GM18909 (cell line): ENCODE data around the gene PAK1.
"Not testable (repeated sequence)": the region's sequence is repeated elsewhere in the genome, so short reads cannot be mapped to it uniquely, and the experiment has no call there.

Source experiments
- ATAC-seq: cut with Tn5 transposase; IDR thresholded peaks from one replicate; pipeline ENCODE4 v1.9.1; 2021; ENCODE audit warnings: mild to moderate bottlenecking; ENCODE audit not compliant: unreplicated experiment, poor library complexity

Gene PAK1

DNA sequence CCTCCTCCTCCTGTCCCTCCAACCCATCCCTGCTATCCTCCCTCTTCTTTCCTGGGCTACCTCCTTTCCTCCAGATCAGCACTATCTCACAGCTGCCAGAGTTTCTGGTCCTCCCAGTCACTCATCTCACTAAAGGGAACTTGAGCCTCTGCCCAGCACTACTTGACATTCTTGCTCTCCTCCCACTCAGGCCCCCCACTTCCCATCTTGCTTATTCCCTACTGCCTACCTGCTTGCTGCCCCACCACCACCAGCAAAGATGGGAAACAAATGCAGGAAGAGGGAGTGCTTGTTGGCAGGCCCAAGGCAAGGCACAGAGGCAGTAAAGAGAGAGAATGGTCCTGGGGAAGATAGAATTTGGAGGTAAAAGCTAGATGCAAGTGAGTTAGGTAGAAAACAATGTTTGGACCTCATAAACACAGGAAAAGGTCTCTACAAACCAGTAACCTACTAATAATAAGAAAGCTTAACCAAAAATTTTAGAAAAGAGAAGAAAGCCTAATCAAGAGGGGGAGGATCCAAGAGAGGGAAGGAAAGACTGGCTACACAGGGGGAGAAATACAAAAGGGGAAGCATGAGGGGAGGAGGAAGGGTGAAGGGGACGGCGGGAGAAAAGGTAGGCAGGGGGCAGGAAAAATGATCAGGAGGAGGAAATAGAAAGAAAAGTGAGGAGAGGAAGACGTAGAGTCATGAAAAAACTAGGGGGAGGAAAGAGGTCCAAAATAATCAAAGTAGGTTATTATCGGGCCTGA, 63.6 kb downstream of the PAK1 start:
- no peak for ATAC-seq

DNA sequence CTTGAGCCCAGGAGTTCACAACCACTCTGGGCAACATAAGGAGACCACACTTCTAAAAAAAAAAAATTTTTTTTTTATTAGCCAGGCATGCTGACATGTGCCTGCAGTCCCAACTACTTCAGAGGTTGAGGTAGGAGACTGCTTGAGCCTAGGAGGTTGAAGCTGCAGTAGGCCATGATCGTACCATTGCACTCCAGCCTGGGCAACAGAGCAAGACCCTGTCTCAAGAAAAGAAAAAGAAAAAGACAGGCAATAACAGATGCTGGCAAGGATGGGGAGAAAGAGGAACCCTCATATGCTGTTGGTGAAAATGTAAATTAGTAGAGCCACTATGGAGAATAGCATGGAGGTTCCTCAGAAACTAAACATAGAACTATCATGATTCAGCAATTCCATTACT, 64.8 kb downstream of the PAK1 start:
- no peak for ATAC-seq

DNA sequence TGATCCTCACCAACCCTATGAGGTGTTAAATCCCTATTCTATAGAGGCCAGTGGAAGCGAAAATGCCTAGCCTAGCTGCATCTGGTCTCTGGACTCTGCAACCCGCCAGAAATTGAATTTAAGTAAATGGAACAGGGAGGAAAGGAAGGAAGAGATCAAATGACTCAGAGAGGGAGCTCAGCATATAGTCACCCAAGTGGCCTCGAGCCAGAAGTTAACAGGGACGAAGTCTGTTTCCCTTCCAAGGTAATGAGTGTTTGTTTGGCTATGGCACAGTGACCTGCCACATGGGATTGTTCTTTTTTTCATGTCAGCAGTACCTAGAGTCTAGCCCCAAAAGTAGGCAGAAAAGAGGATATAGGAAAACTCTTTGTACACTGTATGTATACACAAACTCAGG, 66.3 kb downstream of the PAK1 start:
- ATAC-seq: no peak

DNA sequence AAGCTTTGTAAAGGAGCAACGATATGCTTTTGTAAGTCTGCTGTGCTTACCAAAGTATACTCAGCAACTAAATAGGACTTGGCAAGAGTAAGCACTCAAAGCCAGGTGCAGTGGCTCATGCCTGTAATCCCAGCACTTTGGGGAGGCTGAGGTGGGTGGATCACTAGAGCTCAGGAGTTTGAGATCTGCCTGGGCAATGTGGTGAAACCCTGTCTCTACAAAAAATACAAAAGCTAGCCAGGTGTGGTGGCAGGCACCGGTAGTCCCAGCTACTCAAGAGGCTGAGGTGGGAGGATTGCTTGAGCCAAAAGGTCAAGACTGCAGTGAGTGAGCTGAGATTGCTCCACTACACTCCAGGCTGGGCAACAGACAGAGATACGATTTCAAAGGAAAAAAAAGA, 67.5 kb downstream of the PAK1 start:
- ATAC-seq: no peak

DNA sequence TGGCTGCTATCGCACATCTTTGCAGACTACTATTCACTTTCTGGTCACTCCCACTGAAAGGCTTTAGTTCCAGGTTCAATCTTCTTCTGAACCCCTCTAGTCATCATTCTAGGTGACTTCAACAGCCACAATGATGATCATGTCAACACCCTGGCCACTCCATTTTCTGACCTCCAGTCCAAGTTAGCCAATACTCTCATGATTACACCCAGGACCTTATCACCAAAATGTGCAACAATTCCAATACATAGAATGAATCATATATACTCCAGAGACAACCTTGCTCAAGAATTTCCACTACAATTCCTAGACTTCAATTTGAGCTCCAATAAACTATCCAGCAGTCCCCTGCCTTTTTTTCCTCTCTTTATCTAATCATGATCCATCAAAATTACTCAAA, 70.7 kb downstream of the PAK1 start:
- ATAC-seq: no peak

DNA sequence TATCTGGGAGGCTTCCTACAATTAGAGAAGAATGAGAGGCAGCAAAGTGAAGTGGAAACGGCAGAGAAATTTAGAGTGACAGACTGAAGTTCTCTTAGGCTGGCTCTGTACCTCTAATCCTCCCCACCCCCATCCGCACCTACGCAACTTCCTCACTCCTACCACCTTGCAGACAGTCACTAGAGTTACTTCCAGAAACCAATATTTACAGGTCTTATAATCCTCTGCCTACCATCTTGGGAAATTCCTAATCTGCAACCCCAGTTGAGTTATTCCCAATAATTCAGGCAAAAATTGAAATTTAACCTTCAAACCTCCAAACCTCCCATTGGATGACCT, 71.7 kb downstream of the PAK1 start:
- ATAC-seq: no peak

DNA sequence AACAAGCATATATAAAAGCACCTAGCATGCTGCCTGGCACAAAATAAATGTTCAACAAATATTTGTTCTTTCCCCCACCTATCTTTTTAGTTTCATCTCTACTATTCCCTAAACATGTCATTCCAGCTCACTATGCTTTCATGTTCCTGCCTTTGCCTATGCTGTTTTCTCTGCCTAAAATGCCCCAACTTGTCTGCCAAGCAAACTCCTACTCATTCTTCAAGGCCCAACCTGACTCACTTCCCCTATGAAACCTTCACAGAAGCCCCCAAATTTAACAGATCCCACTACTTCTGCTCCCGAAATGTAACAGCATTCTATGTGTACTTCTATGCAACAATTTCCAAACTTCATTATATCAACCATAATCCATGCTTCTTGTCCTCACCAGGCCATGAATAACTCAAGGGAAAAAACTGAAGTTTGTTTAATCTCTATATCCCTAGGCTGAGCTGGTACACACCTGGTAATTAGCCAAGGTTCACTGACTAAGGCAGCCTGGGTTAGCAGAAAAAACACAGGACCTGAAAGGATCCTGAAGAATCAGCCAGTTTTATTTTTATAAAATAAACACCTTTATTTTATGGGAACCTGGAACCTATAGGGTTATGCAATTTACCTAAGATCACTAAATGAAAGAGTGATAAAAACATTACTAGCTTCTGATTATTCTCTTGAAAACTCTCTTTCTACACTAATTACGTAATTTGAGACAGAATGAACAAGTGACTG, 72.2 kb downstream of the PAK1 start:
- no peak for ATAC-seq

DNA sequence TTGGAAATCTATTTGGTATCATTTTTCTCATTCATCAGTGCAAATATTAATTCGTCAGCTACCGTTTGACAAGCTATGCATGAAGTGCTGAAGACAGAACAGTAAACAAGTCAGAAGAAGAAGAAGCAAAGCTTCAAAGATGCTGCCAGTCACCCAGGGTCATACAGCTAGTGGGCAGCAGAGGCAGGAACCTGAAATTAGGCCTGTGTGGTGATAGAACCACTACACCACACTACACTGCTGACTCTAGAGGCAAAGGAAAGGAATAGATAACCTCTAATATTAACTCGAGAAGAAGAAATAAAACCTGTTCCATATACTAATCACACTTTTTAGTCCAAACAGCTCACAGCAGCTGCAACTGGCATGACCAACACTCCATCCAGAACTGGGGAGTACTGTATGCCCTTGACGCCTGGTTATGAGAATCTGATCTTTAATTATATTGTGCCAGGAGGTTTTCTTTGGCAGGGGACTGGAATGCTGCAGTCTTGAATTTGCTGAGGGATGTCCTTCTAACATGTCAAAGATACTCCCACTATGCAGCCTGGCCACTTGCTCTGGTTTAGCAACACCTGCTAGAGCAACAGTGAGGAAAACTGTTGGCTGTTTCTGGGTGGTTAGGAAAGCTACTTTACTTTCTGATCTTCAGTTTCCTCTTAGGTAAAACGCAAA, 73.0 kb downstream of the PAK1 start:
- ATAC-seq: no peak

DNA sequence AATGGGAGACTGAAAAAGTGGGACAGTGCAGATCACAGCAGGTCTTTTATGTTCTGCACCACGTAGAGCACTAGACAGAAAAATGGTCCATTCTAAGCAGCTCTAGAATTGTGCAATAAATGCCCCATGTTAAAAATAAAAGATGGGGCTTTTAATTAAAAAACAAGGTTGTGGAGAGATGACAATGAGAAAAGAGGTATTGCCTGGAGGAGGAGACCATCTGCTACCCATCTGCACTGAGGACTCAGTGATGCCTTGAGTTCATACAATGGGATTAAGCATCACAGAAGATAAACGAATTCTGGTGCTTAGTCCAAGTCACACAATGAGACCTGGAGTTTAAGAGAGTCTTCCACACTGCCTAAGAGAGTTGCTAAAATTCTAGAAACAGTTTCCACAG, 73.6 kb downstream of the PAK1 start:
- no peak for ATAC-seq

DNA sequence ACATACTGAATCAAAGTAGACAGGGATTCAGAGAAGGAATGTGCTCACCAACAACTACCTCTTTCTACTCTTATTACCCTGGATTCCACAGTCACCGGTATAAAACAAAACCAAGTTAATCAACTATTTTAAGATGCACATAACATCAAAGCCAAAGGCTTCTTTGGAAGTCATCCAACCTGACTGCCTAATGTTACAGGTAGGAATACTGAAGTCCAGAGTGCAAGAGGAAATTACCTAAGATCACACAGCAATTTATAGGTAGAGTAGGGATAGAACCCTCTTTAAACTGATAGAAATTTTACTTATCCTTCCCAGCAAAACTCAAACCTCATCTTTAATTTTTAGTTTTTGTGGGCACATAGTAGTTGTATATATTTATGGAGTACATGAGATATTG, 76.3 kb downstream of the PAK1 start:
- ATAC-seq: no peak

DNA sequence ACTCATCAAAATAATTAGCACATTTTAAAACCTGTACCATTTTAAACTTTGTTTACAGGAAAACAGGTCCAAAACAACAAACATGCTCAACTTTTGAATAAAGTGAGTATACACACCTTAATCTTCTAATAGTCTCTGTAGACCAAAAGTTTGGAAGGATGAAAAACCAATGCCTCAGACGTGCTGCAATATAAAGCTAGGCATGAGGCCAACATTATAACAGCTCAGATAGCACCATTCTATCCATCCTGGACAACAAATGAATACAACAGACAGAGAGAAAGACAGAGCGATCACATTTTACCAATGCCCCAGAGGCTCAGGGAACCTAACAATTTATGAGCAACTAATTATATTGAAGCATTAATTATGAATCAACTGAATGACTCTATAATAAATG, 77.0 kb downstream of the PAK1 start:
- no peak for ATAC-seq

DNA sequence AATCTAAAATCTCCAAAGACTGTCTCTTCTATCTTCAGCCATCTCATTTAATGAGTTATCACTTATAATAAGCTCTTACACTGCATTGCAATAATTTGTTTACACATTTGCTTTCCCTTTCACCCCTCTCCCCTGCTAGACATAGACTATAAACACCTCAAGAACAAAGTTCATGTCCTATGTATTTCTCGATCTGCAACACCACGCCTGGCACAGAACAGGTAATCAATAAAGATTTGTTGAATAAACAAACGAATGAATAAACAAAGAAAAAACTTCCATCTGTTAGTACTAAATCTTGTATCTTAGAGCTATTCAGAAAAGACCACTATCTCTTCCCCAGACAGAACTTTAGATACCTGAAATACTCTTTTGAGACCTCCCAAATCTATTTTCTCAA, 77.6 kb downstream of the PAK1 start:
- no peak for ATAC-seq

DNA sequence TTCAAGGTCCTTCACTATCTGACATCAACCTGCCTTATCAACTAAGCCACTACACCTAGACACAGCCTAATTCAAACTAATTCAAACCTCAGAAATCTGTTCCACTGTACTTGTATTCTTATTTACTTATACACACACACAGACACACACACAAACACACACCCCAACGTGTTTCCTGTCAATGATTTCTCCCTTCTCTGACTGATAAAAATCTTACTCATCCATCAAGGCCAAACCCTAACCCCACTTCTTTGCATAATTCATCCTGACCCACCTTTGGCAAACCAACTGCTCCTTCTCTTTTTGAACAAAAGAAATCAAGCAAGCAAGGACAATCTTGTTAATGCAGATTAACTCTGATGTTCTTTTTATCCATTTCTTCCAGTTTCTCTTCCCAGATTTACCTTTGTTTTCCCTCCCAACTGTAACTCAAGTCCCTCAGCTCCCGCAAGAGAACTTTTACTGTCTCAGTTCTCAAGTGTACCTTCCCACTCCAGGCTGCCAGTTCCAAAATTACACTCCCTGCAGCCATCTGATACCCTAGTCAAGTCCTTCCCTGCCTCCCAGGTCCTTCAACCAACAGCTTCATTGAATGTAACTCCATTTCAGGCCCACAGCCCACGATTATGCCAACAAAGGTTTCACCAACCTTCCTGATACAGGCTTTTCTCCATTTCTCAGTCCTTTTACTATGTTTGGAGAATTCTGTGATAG, 78.3 kb downstream of the PAK1 start:
- no peak for ATAC-seq

DNA sequence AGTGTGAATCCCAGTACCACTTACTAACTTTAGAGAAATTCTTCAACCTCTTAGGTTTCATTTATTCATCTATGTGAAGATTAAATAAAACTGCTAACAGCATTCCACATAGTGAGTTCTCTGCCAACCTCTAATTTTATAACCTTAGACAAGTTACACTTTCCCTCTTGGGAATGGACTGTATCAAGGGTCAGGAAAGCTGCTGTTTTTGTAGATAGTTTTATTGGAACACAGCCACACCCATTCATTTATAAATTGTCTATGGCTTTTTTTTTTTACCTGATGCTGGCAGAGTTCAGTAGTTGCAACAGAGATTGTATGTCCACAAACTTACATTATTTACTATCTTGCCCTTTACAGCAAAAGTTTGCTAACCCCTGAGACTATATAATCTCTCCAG, 81.1 kb downstream of the PAK1 start:
- ATAC-seq: no peak

DNA sequence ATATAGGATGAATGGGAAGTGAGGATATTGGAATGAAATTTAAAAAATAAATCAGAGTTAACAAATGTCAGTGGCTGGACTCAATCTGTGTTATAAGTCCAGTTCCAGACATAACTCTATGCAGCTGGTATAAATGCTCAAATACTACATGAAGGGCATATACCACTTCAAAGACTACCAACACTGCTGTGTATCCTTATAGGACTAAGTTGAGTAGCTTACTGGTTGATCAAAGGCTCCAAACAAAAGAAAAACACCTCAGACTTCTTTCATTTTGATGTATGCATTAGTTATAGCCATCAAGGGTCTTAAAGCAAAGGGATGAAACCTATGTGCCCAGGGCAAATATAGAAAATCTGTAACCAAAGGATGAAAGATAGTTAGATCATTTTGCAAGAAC, 86.2 kb downstream of the PAK1 start:
- no peak for ATAC-seq

DNA sequence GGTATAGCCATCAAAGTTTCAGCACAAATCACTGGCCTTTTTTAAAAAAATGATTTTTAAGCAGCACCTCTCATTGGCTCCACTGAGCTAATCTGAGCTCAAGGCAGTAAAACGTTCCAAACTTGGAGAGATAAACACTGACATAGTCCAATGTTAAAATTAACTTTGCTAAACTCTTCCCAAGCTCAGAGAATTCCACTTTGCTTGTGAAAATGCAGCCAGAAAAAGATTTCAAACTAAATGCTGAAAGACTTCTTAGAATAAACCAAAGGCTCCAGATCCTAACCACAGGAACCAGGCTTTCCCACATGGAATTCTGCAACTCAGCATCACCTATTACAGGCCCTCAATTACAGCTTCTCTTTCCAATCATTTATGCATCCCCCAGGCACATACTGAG, 87.7 kb downstream of the PAK1 start:
- ATAC-seq: no peak

DNA sequence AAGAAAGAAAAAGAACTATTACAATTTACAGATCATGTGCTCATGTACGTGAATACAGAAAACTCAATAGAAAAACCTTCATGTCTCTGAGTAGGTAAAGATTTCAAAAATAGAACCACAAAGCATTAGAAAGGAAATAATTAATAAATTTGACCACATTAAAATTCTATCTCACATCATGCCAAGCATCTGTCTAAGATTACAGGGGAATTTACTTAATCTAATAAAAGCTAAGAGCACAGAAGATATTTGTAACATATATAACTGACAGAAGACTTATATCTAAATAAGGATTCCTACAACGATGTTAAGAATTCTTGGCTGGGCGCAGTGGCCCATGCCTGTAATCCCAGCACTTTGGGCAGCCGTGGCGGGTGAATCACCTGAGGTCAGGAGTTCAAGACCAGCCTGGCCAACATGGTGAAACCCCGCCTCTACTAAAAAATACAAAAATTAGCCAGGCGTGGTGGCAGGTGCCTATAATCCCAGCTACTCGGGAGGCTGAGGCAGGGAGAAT, 88.6 kb downstream of the PAK1 start:
- ATAC-seq: not testable (repeated sequence)

DNA sequence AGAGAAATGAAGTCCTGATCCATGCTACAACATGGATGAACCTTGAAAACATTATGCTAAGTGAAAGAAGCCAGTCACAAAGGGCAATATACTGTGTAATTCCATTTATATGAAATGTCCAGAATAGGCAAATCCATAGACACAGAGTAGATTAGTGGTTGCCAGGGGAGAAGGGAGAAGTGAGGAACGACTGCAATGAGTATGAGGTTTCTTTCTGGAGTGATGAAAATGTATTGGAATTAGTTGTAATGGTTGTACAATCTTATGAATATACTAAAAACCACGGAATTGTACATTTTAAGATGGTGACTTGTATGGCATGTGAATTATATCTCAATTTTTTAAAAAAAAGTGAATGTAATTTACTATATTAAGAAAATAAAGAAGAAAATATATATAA, 89.3 kb downstream of the PAK1 start:
- ATAC-seq: no peak

DNA sequence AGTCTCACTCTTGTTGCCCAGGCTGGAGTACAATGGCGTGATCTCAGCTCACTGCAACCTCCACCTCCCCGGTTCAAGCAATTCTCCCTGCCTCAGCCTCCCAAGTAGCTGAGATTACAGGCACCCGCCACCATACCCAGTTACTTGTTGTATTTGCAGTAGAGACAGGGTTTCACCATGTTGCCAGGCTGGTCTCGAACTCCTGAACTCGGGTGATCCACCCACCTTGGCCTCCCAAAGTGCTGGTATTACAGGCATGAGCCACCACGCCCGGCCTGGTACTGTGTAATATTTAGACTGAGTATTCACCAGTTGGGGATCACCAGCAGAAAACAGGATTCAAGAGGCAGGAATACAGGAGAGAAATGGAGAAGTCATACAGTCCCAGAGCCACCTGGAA, 90.5 kb downstream of the PAK1 start:
- ATAC-seq: not testable (repeated sequence)

DNA sequence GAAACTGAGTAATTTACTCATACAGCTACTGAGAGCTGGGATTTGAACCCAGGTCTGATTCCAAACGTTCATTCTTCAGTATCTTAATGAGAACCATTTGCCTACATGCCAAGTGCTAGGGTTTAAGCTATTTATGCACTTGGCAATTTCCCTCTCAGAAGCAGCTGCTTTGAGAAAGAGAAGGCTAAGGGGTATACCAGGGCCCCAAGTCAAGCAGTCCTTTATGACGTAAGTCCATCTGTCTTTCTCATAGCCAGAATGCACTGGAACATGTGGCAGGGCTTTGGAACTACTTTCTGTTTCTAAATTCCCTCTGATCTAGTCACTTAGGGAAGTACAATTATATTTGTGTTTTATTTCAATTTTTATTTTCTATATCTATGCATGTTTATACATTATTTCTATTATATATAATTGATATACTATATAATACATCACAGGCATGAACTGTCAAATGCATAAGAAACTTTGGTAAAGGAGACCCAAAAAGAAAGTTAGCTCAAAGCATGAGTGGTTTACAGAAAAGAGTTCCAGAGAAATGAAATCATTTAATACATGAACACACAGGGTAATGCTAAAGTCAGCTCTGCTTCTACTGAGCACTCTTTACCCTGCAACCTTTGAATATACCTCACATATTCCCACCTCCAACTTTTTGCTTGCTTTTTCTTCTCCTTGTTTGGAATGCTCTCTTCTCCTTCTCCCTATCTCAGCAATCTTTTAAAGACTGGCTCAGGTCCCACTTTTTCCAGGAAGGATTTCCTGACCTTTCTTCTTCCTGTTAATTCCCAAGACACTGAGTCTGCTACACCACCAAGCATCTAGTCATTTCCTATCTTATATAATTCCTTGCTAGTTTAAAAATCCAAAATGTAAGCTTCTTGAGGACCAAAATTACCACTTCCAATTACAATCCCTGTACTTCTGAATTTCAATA, 91.9 kb downstream of the PAK1 start:
- no peak for ATAC-seq
